Measurements from ENCODE around the gene TWIST2. TPM values are rescaled to one million over a fixed set of nuclear protein-coding genes. Genes with fewer than 3 reads are reported as not detected.

The TWIST2 gene
- polyA plus RNA-seq, 1 of the 3 experiments (the other 2 are of a cell fraction), result 19.5 TPM

DNA sequence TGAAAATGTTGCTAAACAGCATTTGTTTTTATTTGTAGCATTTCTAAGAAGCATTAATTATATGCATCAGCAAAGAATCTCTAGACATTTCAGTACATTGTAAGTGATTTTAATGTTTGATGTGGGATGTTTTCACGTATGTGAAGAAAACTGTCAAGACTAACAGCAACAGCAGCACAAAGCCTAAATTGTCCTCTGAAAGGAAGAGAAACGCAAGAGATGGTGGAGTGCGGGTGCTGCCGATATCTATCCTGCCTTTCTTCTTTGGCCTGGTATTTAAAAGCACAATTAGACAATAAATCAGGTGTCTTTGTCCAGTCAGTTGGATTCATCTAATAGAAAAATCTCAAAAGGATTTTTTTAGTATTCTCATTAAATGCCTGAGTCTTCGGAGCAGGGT is 3.1 kb downstream of the TWIST2 start:
- Histone ChIP-seq H3K27ac (ENCODE audit: low read depth in 2 of 2, low read length in 1 of 2) (no peak overlapping the region), H3K79me2 (ENCODE audit: insufficient read depth) (peaks cover 11% of the 10 kb centered on the region), H3F3A (replicated peaks; ENCODE audit: insufficient read depth) (peaks cover 6% of the 10 kb centered on the region), H3K27me3 (ENCODE audit: insufficient read depth) (no peaks in the 10 kb centered on the region), H3K4me2 (no peak overlapping the region), H2AFZ (ENCODE audit: low read depth) (no peak overlapping the region), H3K9ac (no peak overlapping the region), H3K4me3 (ENCODE audit: low read depth in 2 of 2, low read length in 1 of 2) (no peak overlapping the region), H4K20me1 (ENCODE audit: insufficient read depth) (no peaks in the 10 kb centered on the region), H3K9me2 (no peaks in the 10 kb centered on the region), H3K9me3 (no peaks in the 10 kb centered on the region), H3K36me3 (replicated peaks in 1 of 2; ENCODE audit: control insufficient read depth in 1 of 2, insufficient read depth in 2 of 2, low read length in 1 of 2) (peaks cover 0 to 3% of the 10 kb centered on the region in 2 experiments), H3K4me1 (ENCODE audit: control insufficient read depth in 1 of 2, insufficient read depth in 2 of 2, low read depth in 1 of 2, low read length in 1 of 2) (no peaks in the 10 kb centered on the region; a peak in 1 of 4 replicates)
- CTCF ChIA-PET, result interaction anchor here (1.0 to 2.0 kb wide), 4 partner anchors 23 to 328 kb away, joined by 3 to 7 read pairs (median 4); no protein-coding TSS in a partner anchor
- POLR2A ChIA-PET, result no interaction called here
- 96% methylated on average over 5 of the region's 5 CpGs for WGBS (ENCODE audit: low lambda C conversion rate)
- no peak for DNase-seq
- TF ChIP-seq, protein P1, sequence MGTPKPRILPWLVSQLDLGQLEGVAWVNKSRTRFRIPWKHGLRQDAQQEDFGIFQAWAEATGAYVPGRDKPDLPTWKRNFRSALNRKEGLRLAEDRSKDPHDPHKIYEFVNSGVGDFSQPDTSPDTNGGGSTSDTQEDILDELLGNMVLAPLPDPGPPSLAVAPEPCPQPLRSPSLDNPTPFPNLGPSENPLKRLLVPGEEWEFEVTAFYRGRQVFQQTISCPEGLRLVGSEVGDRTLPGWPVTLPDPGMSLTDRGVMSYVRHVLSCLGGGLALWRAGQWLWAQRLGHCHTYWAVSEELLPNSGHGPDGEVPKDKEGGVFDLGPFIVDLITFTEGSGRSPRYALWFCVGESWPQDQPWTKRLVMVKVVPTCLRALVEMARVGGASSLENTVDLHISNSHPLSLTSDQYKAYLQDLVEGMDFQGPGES (IDR thresholded peaks at IDR 0.05; ENCODE audit: low read depth, low read length), result no peak
- TF ChIP-seq MXI1 (IDR thresholded peaks at IDR 0.05; ENCODE audit: low read depth, low read length), result no peak
- TF ChIP-seq POLR2AphosphoS5 (IDR thresholded peaks at IDR 0.05; ENCODE audit: low read depth, low read length), result no peak
- no peak for TF ChIP-seq GATA2 (CRISPR knock-in tag; IDR thresholded peaks at IDR 0.05)
- TF ChIP-seq FOXJ3 (CRISPR knock-in tag; IDR thresholded peaks at IDR 0.05), result no peak
- no peak for TF ChIP-seq MEF2A (IDR thresholded peaks at IDR 0.05; ENCODE audit: borderline replicate concordance, low read depth)
- TF ChIP-seq TAF1 (IDR thresholded peaks at IDR 0.05; ENCODE audit: borderline replicate concordance, low read depth, low read length), result no peak
- TF ChIP-seq, protein P2, sequence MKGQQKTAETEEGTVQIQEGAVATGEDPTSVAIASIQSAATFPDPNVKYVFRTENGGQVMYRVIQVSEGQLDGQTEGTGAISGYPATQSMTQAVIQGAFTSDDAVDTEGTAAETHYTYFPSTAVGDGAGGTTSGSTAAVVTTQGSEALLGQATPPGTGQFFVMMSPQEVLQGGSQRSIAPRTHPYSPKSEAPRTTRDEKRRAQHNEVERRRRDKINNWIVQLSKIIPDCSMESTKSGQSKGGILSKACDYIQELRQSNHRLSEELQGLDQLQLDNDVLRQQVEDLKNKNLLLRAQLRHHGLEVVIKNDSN (IDR thresholded peaks at IDR 0.05; ENCODE audit: borderline replicate concordance, low read depth), result no peak
- no peak for TF ChIP-seq NRF1 (IDR thresholded peaks at IDR 0.05; ENCODE audit: low read depth, low read length)

DNA sequence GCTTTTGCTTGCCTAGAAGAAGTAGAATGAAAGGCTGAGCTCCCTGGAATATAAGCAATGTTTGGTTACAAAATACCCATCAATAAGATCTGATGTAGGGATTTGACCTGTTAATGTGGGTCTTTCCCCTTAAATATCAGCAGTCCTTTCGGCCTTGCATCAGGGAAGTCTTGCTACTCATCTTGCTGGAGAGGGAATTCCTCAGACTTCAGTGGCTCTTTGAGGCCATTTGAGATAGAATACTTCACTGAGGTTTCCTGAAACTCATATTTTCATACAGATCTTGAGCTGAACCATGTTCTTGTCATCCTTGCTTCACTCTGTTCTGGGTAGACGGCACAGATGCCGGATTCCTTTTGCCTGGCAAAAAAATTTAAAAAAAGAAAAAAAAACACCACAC is 3.9 kb downstream of the TWIST2 start:
- Histone ChIP-seq H3K4me2 (no peak overlapping the region), H3K9ac (no peak overlapping the region), H2AFZ (ENCODE audit: low read depth) (no peak overlapping the region), H3K4me3 (ENCODE audit: low read depth in 2 of 2, low read length in 1 of 2) (no peak overlapping the region), H3K9me2 (no peaks in the 10 kb centered on the region), H3K79me2 (ENCODE audit: insufficient read depth) (peaks cover 11% of the 10 kb centered on the region), H3K9me3 (no peaks in the 10 kb centered on the region), H4K20me1 (ENCODE audit: insufficient read depth) (no peaks in the 10 kb centered on the region), H3K27ac (ENCODE audit: low read depth in 2 of 2, low read length in 1 of 2) (no peak overlapping the region), H3K27me3 (ENCODE audit: insufficient read depth) (no peaks in the 10 kb centered on the region), H3F3A (replicated peaks; ENCODE audit: insufficient read depth) (peaks cover 6% of the 10 kb centered on the region), H3K36me3 (replicated peaks in 1 of 2; ENCODE audit: control insufficient read depth in 1 of 2, insufficient read depth in 2 of 2, low read length in 1 of 2) (peaks cover 0 to 3% of the 10 kb centered on the region in 2 experiments), H3K4me1 (ENCODE audit: control insufficient read depth in 1 of 2, insufficient read depth in 2 of 2, low read depth in 1 of 2, low read length in 1 of 2) (no peaks in the 10 kb centered on the region; a peak in 1 of 4 replicates)
- POLR2A ChIA-PET, result no interaction called here
- CTCF ChIA-PET, result interaction anchor here (1.0 to 1.3 kb wide), 2 partner anchors 67 to 328 kb away, joined by 3 to 4 read pairs; no protein-coding TSS in a partner anchor
- no peak for DNase-seq
- WGBS (ENCODE audit: low lambda C conversion rate), result 93% methylated on average over 3 of the region's 3 CpGs
- TF ChIP-seq, protein P3, sequence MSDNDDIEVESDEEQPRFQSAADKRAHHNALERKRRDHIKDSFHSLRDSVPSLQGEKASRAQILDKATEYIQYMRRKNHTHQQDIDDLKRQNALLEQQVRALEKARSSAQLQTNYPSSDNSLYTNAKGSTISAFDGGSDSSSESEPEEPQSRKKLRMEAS (IDR thresholded peaks at IDR 0.05; ENCODE audit: low read depth), result no peak
- no peak for TF ChIP-seq EP300 (IDR thresholded peaks at IDR 0.05; ENCODE audit: borderline replicate concordance in 1 of 2, low read depth in 1 of 2, low read length in 1 of 2)
- TF ChIP-seq, protein P4, sequence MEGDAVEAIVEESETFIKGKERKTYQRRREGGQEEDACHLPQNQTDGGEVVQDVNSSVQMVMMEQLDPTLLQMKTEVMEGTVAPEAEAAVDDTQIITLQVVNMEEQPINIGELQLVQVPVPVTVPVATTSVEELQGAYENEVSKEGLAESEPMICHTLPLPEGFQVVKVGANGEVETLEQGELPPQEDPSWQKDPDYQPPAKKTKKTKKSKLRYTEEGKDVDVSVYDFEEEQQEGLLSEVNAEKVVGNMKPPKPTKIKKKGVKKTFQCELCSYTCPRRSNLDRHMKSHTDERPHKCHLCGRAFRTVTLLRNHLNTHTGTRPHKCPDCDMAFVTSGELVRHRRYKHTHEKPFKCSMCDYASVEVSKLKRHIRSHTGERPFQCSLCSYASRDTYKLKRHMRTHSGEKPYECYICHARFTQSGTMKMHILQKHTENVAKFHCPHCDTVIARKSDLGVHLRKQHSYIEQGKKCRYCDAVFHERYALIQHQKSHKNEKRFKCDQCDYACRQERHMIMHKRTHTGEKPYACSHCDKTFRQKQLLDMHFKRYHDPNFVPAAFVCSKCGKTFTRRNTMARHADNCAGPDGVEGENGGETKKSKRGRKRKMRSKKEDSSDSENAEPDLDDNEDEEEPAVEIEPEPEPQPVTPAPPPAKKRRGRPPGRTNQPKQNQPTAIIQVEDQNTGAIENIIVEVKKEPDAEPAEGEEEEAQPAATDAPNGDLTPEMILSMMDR (IDR thresholded peaks at IDR 0.05), result no peak
- TF ChIP-seq JUND (IDR thresholded peaks at IDR 0.05), result no peak
- TF ChIP-seq NRF1 (IDR thresholded peaks at IDR 0.05; ENCODE audit: low read depth, low read length), result no peak
- no peak for TF ChIP-seq MXI1 (IDR thresholded peaks at IDR 0.05; ENCODE audit: low read depth, low read length)
